Right lobe of liver (tissue), 6 donors: ENCODE measurements around the gene RAB38. TPM values are rescaled to one million over a fixed set of nuclear protein-coding genes. Genes with fewer than 3 reads are reported as not detected.

Experiments used
- ATAC-seq, 4 donors: fragments of 200-7000 bp; cut with Tn5 transposase; one replicate each; pipeline ENCODE4 v1.9.1; 2020; ENCODE audit warnings: mild to moderate bottlenecking in 4 of 4, moderate library complexity in 4 of 4
- DNase-seq, 3 donors: peaks; one replicate each; pipeline ENCODE4 v3.0.0-alpha.2; 2020
- H3K27ac ChIP-seq, 3 donors: fragments of 200-600 bp; one replicate each; pipeline ENCODE4 v1.8.0; 2022
- H3K27me3 ChIP-seq, 2 donors: fragments of 200-600 bp; one replicate each; pipeline ENCODE4 v1.8.0; 2022
- H3K36me3 ChIP-seq, 4 donors: fragments of 200-600 bp; sonication (generic) in 1 of 4; one replicate each; pipeline versions ENCODE4 v1.5.1 to v1.8.0; 2017 to 2022; ENCODE audit warnings: control low read depth in 1 of 4
- H3K4me1 ChIP-seq, 4 donors: fragments of 200-600 bp; sonication (generic) in 1 of 4; one replicate each; pipeline versions ENCODE4 v1.5.1 to v1.8.0; 2017 to 2022; ENCODE audit warnings: control low read depth in 1 of 4
- H3K4me3 ChIP-seq, 3 donors: fragments of 200-600 bp; one replicate each; pipeline ENCODE4 v1.8.0; 2022
- H3K9me3 ChIP-seq, 4 donors: fragments of 200-600 bp; sonication (generic) in 1 of 4; one replicate each; pipeline versions ENCODE4 v1.5.1 to v1.8.0; 2017 to 2022; ENCODE audit warnings: control low read depth in 1 of 4
- POLR2A ChIP-seq: fragments of 450-650 bp; IDR thresholded peaks from one replicate; pipeline ENCODE4 v1.6.1; 2017; ENCODE audit warnings: antibody characterized with exemption, mild to moderate bottlenecking
- WGBS: methylation state at CpG from one replicate; pipeline ENCODE4 v1.1.6; 2018; ENCODE audit warnings: low coverage, low lambda C conversion rate; ENCODE audit not compliant: insufficient coverage; ENCODE audit errors: missing lambda C conversion rate; 5-methylcytosine and 5-hydroxymethylcytosine counted together
- intact Hi-C, 2 donors: fragments of 100-400 bp; cut with DNase I; formaldehyde crosslinking; loops; one replicate each; pipeline versions ENCODE4 v1.11.2 to v1.14.1; 2022
- total RNA-seq, 6 experiments: library from RNA; depleted of rRNA in 2 of 6; stranded (reverse); fragments of >200 nt in 2 of 6; fragmentation: NEBNext Ultra II Directional in 3 of 6; extraction: Animal tissue kit (Norgen Biotek cat#: 25700) in 3 of 6; gene quantifications; one replicate each; pipeline versions ENCODE4 v1.1.0 to v1.2.4, GENCODE V29; 2016 to 2023
- TF ChIP-seq, protein P1 (sequence below), 4 donors: fragments of 200-600 bp in 3 of 4; fragments of 450-650 bp in 1 of 4; IDR thresholded peaks; one replicate each; pipeline versions ENCODE4 v1.5.1 to v1.8.0; 2016 to 2022; ENCODE audit warnings: antibody characterized with exemption in 4 of 4, mild to moderate bottlenecking in 2 of 4
- donor health status: DM: no; HTN: yes; CAD: no.
- donor health status: DM: no; HTN: no; CAD: no.
- donor health status: DM: no; HTN: no; CAD: no.
- donor health status: DM: no; HTN: yes; CAD: no.
- donor health status: DM: no; HTN: yes; CAD: no.

The RAB38 gene
- total RNA-seq, 6 experiments from 2014 or later: 0.19 to 1.0 (median 0.70) TPM

DNA sequence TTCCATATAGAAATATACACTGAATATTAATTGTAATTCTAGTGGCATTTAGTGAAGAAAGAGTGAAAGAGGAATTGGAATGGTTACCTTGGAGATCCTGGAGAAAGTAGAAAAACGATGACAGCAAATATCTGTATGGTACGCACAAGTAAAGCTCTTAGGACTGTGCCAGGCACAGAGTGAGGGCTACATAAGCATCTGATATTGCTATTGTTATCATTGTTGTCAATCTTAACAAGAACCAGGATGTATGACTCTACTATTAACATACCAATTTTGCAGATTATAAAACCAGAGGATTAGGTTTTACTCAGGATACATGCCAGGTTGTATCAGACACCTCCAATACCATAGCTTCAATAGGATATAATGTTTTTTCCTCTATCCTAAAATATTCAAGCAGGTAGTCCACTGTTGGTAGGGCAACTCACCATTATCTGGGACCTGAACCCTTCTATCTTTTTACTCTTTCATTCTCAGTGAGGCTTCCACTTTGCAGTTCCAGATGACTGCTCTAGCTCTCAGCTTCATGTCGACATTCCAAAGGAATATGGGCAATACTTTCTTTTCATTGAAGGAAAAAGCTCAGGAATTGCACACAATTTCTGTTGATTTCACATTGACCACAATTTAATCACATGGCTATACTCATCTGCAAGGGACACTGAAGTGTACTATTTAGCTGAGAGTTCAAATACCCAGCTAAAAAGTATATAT lies 73.2 kb downstream of the RAB38 start:
- TF ChIP-seq, protein P1, sequence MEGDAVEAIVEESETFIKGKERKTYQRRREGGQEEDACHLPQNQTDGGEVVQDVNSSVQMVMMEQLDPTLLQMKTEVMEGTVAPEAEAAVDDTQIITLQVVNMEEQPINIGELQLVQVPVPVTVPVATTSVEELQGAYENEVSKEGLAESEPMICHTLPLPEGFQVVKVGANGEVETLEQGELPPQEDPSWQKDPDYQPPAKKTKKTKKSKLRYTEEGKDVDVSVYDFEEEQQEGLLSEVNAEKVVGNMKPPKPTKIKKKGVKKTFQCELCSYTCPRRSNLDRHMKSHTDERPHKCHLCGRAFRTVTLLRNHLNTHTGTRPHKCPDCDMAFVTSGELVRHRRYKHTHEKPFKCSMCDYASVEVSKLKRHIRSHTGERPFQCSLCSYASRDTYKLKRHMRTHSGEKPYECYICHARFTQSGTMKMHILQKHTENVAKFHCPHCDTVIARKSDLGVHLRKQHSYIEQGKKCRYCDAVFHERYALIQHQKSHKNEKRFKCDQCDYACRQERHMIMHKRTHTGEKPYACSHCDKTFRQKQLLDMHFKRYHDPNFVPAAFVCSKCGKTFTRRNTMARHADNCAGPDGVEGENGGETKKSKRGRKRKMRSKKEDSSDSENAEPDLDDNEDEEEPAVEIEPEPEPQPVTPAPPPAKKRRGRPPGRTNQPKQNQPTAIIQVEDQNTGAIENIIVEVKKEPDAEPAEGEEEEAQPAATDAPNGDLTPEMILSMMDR (IDR thresholded peaks at IDR 0.05): no peak
- no peak for TF ChIP-seq POLR2A
- Histone ChIP-seq H3K4me1 (peaks cover 0 to 21% (median 0%) of the 10 kb centered on the region in 4 donors), H3K27me3 (no peaks in the 10 kb centered on the region), H3K4me3 (no peak overlapping the region), H3K36me3 (no peaks in the 10 kb centered on the region), H3K9me3 (no peaks in the 10 kb centered on the region), H3K27ac (no peak overlapping the region)
- WGBS: 91% methylated on average over 3 of the region's 3 CpGs
- ATAC-seq (no peak), DNase-seq (no peak)
- intact Hi-C loops: no loop called here

DNA sequence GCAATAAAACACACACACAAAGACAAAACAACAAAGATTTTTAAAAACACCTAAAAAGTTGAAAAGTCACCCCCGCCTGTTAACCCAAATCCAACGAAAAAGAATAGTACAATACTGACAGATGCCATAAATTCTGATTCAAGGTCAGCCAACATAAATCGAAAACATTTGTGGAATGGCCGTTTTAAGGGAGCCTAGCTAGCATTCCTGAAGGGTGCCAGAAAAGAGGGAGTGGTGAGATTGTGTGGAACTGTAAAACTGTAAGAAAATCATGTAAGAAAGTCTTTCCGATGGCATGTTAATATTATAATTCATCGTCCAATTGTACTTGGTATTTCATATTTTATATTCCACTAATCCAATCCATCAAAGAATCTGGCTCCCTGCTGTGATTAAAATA lies 75.1 kb downstream of the RAB38 start:
- TF ChIP-seq POLR2A: no peak
- TF ChIP-seq, protein P1 (IDR thresholded peaks at IDR 0.05): no peak
- DNase-seq (no peak), ATAC-seq (no peak)
- Histone ChIP-seq H3K27ac (no peak overlapping the region), H3K36me3 (no peaks in the 10 kb centered on the region), H3K27me3 (no peaks in the 10 kb centered on the region), H3K4me3 (no peak overlapping the region), H3K4me1 (peaks cover 0 to 19% (median 0%) of the 10 kb centered on the region in 4 donors), H3K9me3 (no peaks in the 10 kb centered on the region)
- WGBS: 57% methylated on average over 6 of the region's 6 CpGs
- intact Hi-C loops: no loop called here

DNA sequence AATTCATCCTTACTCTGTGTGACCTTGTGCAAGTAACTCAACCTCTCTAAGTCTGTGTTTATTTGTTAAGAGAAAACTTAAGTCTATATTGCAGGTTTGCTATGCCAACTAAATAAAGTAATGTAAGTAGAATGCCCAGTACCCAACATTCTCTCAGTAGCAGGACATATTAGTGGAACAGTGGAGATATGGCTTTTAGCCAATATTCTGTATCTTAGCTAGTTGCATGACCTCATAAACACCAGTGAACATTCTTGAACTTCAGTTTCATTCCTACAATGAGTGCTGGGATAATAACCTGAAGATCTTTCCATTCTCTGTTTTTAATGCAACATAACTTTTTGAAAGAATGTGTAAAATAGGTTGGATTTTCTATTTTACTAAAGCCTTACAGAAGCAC lies 77.0 kb downstream of the RAB38 start:
- no peaks in the 10 kb centered on the region for H3K27me3 ChIP-seq
- TF ChIP-seq POLR2A: no peak
- TF ChIP-seq, protein P1 (IDR thresholded peaks at IDR 0.05): no peak
- H3K9me3 ChIP-seq: no peaks in the 10 kb centered on the region
- H3K4me1 ChIP-seq: peaks cover 0 to 3% (median 0%) of the 10 kb centered on the region in 4 donors
- H3K27ac ChIP-seq: no peak overlapping the region
- no peaks in the 10 kb centered on the region for H3K36me3 ChIP-seq
- H3K4me3 ChIP-seq: no peak overlapping the region
- intact Hi-C loops: no loop called here
- DNase-seq (no peak), ATAC-seq (no peak)

DNA sequence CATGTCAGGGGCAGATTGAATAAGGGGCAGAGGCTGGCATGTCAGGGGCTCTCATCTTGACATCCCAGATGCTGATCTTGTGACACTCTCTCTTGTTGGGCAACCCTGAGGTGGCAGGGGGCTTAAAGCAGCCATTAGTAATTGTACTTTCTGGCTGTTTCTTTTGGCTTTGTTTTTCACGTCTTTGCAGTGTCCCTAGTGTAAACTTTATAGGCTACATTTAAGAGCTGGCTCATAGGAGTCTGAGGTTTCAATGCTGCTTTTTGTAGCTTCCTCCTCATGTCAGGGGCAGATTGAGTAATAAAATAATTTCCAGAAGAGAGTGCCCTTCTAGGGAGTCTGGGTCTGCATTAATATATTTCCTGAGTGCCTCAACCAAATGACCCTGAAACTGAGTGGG lies 86.1 kb downstream of the RAB38 start:
- Histone ChIP-seq H3K4me3 (no peak overlapping the region), H3K36me3 (no peaks in the 10 kb centered on the region), H3K27ac (no peak overlapping the region), H3K27me3 (no peaks in the 10 kb centered on the region), H3K9me3 (no peaks in the 10 kb centered on the region), H3K4me1 (no peaks in the 10 kb centered on the region)
- 29% methylated on average over 1 of the region's 1 CpG for WGBS
- DNase-seq (no peak), ATAC-seq (no peak)
- intact Hi-C loops: no loop called here
- no peak for TF ChIP-seq POLR2A
- TF ChIP-seq, protein P1 (IDR thresholded peaks at IDR 0.05): no peak

DNA sequence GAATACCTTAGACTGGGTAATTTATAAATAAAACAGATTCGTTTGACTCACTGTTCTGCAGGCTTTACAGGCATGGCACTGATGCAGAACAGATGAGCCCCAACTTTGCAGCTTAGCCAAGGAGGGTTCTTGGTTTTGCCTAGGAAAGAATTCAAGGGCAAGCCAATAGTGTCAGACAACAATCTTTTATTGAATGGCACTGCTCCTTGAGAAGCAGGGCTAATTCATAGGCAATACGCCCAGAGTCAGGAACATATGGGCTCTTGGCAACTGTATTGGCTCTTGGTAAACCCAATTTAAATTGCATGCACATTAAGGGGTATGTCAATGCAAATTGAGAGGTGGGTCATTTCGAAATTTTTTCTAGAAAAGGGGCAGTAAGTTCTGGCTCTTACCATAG lies 87.9 kb downstream of the RAB38 start:
- Histone ChIP-seq H3K4me1 (no peaks in the 10 kb centered on the region), H3K27me3 (no peaks in the 10 kb centered on the region), H3K4me3 (no peak overlapping the region), H3K36me3 (no peaks in the 10 kb centered on the region), H3K27ac (no peak overlapping the region), H3K9me3 (no peaks in the 10 kb centered on the region)
- no peak for ATAC-seq
- WGBS: 36% methylated on average over 3 of the region's 3 CpGs
- no peak for TF ChIP-seq POLR2A
- TF ChIP-seq, protein P1 (IDR thresholded peaks at IDR 0.05): no peak
- DNase-seq: no peak
- intact Hi-C loops: no loop called here
